Gastroesophageal sphincter (tissue), 4 donors: ENCODE results near the gene GRAMD2B. TPM values are rescaled to one million over a fixed set of nuclear protein-coding genes. Genes with fewer than 3 reads are reported as not detected.

ENCODE experiments used
- ATAC-seq: fragments of 150-250 bp; one replicate; pipeline ENCODE4 v1.9.1; 2016; ENCODE audit warnings: mild to moderate bottlenecking, moderate library complexity
- H3K27ac ChIP-seq, 4 donors: fragments of 200-600 bp; sonication (generic) in 3 of 4; 1 replicate in 3 of 4; 2 replicates in 1 of 4; pipeline ENCODE4 v1.5.1; 2016 to 2019
- H3K27me3 ChIP-seq: fragments of 200-600 bp; sonication (generic); one replicate; pipeline ENCODE4 v1.5.1; 2019
- H3K36me3 ChIP-seq, 2 donors: fragments of 200-600 bp; sonication (generic); one replicate each; pipeline ENCODE4 v1.5.1; 2019; ENCODE audit warnings: control low read depth in 1 of 2
- H3K4me1 ChIP-seq, 3 donors: fragments of 200-600 bp; sonication (generic); 1 replicate in 2 of 3; 2 replicates in 1 of 3; pipeline ENCODE4 v1.5.1; 2016 to 2019; ENCODE audit warnings: control low read depth in 2 of 3
- H3K4me3 ChIP-seq, 2 donors: fragments of 200-600 bp; sonication (generic); one replicate each; pipeline ENCODE4 v1.5.1; 2019; ENCODE audit warnings: mild to moderate bottlenecking in 1 of 2, moderate library complexity in 1 of 2
- H3K9me3 ChIP-seq, 3 donors: fragments of 200-600 bp; sonication (generic); one replicate each; pipeline ENCODE4 v1.5.1; 2017 to 2019; ENCODE audit warnings: control low read depth in 2 of 3
- CTCF ChIP-seq, 4 experiments: fragments of 200-600 bp in 2 of 4; fragments of 450-650 bp in 2 of 4; sonication (generic) in 1 of 4; IDR thresholded peaks; one replicate each; pipeline ENCODE4 v1.5.1; 2017 to 2019; ENCODE audit warnings: antibody characterized with exemption in 4 of 4, mild to moderate bottlenecking in 2 of 4, moderate library complexity in 2 of 4
- EP300 ChIP-seq: sonication (generic); formaldehyde crosslinking; IDR thresholded peaks from one replicate; pipeline ENCODE4 v1.6.1; 2017; ENCODE audit warnings: antibody characterized with exemption, mild to moderate bottlenecking
- POLR2A ChIP-seq, 2 donors: fragments of 450-650 bp; IDR thresholded peaks; one replicate each; pipeline ENCODE4 v1.6.1; 2017; ENCODE audit warnings: antibody characterized with exemption in 2 of 2, mild to moderate bottlenecking in 2 of 2, moderate library complexity in 1 of 2
- POLR2AphosphoS5 ChIP-seq: sonication (generic); formaldehyde crosslinking; IDR thresholded peaks from one replicate; pipeline ENCODE4 v1.6.1; 2017; ENCODE audit warnings: antibody characterized with exemption
- WGBS, 2 donors: methylation state at CpG; one replicate each; pipeline ENCODE4 v1.1.5; 2018; ENCODE audit warnings: low coverage in 1 of 2; 5-methylcytosine and 5-hydroxymethylcytosine counted together
- total RNA-seq, 4 donors: library from RNA; depleted of rRNA; stranded (reverse); fragments of >200 nt; gene quantifications; one replicate each; pipeline ENCODE4 v1.1.0, GENCODE V29; 2016

Gene GRAMD2B
- total RNA-seq, 4 donors from 2014 or later: 47.7 to 66.0 (median 53.2) TPM

- H3K36me3 ChIP-seq: peaks cover 0 to 26% of the 10 kb centered on the region in 2 donors
- peaks cover 0 to 57% (median 0%) of the 10 kb centered on the region in 3 donors for H3K4me1 ChIP-seq
- 64 to 77% methylated on average over 5 to 9 of the region's 9 CpGs for WGBS, 2 donors
- no peaks in the 10 kb centered on the region for H3K27me3 ChIP-seq
- H3K4me3 ChIP-seq: no peak overlapping the region
- H3K9me3 ChIP-seq: no peaks in the 10 kb centered on the region
- H3K27ac ChIP-seq: no peak overlapping the region
- no peak for TF ChIP-seq CTCF (IDR thresholded peaks at IDR 0.05)
- no peak for TF ChIP-seq POLR2AphosphoS5
- no peak for TF ChIP-seq POLR2A (IDR thresholded peaks at IDR 0.05)
- TF ChIP-seq EP300: no peak
- no peak for ATAC-seq
These were observed 23.5 kb downstream of the GRAMD2B start for GRCh38 chr5:126446498-126447224.

GRCh38 chr5:126448720-126449119 lies 25.5 kb downstream of the GRAMD2B start:
- H3K36me3 ChIP-seq: peaks cover 0 to 29% of the 10 kb centered on the region in 2 donors
- H3K9me3 ChIP-seq: no peaks in the 10 kb centered on the region
- 77 to 88% methylated on average over 8 of the region's 8 CpGs for WGBS, 2 donors
- no peak overlapping the region for H3K4me3 ChIP-seq
- H3K27ac ChIP-seq: no peak overlapping the region
- peaks cover 0 to 54% (median 0%) of the 10 kb centered on the region in 3 donors for H3K4me1 ChIP-seq
- no peak for ATAC-seq
- no peak for TF ChIP-seq POLR2AphosphoS5
- H3K27me3 ChIP-seq: no peaks in the 10 kb centered on the region

- 30 to 35% methylated on average over 3 to 8 of the region's 8 CpGs for WGBS, 2 donors
These were observed 26.6 kb downstream of the GRAMD2B start for GRCh38 chr5:126449751-126450271.

GRCh38 chr5:126450346-126450745 lies 27.1 kb downstream of the GRAMD2B start:
- Histone ChIP-seq H3K27ac (peak overlapping the region in 2 of 4 donors; percentile 50 to 58), H3K4me3 (no peak overlapping the region), H3K9me3 (no peaks in the 10 kb centered on the region), H3K36me3 (peaks cover 0 to 22% of the 10 kb centered on the region in 2 donors), H3K27me3 (no peaks in the 10 kb centered on the region), H3K4me1 (peaks cover 0 to 61% (median 0%) of the 10 kb centered on the region in 3 donors)
- no peak for TF ChIP-seq CTCF (IDR thresholded peaks at IDR 0.05)
- no peak for TF ChIP-seq POLR2A (IDR thresholded peaks at IDR 0.05)
- TF ChIP-seq EP300: no peak
- no peak for TF ChIP-seq POLR2AphosphoS5
- WGBS, 2 donors: 48 to 50% methylated on average over 2 to 3 of the region's 5 CpGs
- no peak for ATAC-seq

More at GRCh38 chr5:126449751-126450271, 26.6 kb downstream of the GRAMD2B start:
- peak overlapping the region in 2 of 4 donors; percentile 50 to 58 for H3K27ac ChIP-seq
- peak; percentile 26 for TF ChIP-seq POLR2AphosphoS5
- no peak for TF ChIP-seq EP300
- H3K27me3 ChIP-seq: no peaks in the 10 kb centered on the region
- H3K9me3 ChIP-seq: no peaks in the 10 kb centered on the region
- peak; percentile 57 for ATAC-seq
- H3K4me3 ChIP-seq: peak overlapping the region in 1 of 2 donors; percentile 12
- H3K36me3 ChIP-seq: peaks cover 0 to 23% of the 10 kb centered on the region in 2 donors
- peaks cover 0 to 56% (median 0%) of the 10 kb centered on the region in 3 donors for H3K4me1 ChIP-seq

- H3K27ac ChIP-seq: no peak overlapping the region
- H3K36me3 ChIP-seq: peaks cover 0 to 18% of the 10 kb centered on the region in 2 donors
- 100% methylated on average over 1 of the region's 5 CpGs; no CpG with 5 or more reads in 1 of the 2 donors for WGBS, 2 donors
- no peaks in the 10 kb centered on the region for H3K27me3 ChIP-seq
- H3K4me3 ChIP-seq: no peak overlapping the region
- no peak for ATAC-seq
- no peak for TF ChIP-seq EP300
- TF ChIP-seq CTCF (IDR thresholded peaks at IDR 0.05): no peak
- TF ChIP-seq POLR2A (IDR thresholded peaks at IDR 0.05): no peak
- TF ChIP-seq POLR2AphosphoS5: no peak
- no peaks in the 10 kb centered on the region for H3K9me3 ChIP-seq
- peaks cover 0 to 66% (median 0%) of the 10 kb centered on the region in 3 donors for H3K4me1 ChIP-seq
These were observed 27.7 kb downstream of the GRAMD2B start for GRCh38 chr5:126450907-126451306.
